ENCODE results near the gene AOAH.

- no peak for TF ChIP-seq EZH2 (IDR thresholded peaks at IDR 0.05)
- no peak for TF ChIP-seq CTCF (IDR thresholded peaks at IDR 0.05)
- no peak for TF ChIP-seq EZH2phosphoT487 (IDR thresholded peaks at IDR 0.05)
Observed at GRCh38 chr7:36621396-36621795, 102.9 kb downstream of the AOAH start.

Measured in neural progenitor cell (in vitro differentiated cells).